GM23338 (cell line): ENCODE data around the gene SOHLH1. TPM values are rescaled to one million over a fixed set of nuclear protein-coding genes. Genes with fewer than 3 reads are reported as not detected.

Experiments used
- ATAC-seq: fragments of 200-7000 bp; cut with Tn5 transposase; 3 replicates; pipeline ENCODE4 v1.9.1; 2020
- DNase-seq: peaks from one replicate; pipeline ENCODE4 v3.0.0-alpha.2; 2015; ENCODE audit warnings: low spot score
- H2AFZ ChIP-seq: fragments of 200-600 bp; sonication (generic); 2 replicates; pipeline ENCODE4 v1.8.0; 2016; ENCODE audit warnings: antibody characterized with exemption, mild to moderate bottlenecking, moderate library complexity
- H3F3A ChIP-seq: fragments of 200-600 bp; sonication (generic); replicated peaks from 2 replicates; pipeline ENCODE4 v1.8.0; 2017; ENCODE audit warnings: antibody characterized with exemption, mixed run types, low read depth
- H3K27ac ChIP-seq: fragments of 200-600 bp; sonication (generic); 2 replicates; pipeline ENCODE4 v1.6.1; 2016; ENCODE audit warnings: low read depth
- H3K27me3 ChIP-seq: fragments of 200-600 bp; sonication (generic); 2 replicates; pipeline ENCODE4 v1.8.0; 2016; ENCODE audit warnings: mild to moderate bottlenecking, mixed run types, moderate library complexity; ENCODE audit not compliant: insufficient read depth
- H3K36me3 ChIP-seq: fragments of 200-600 bp; sonication (generic); 2 replicates; pipeline ENCODE4 v1.8.0; 2016; ENCODE audit warnings: mild to moderate bottlenecking; ENCODE audit not compliant: insufficient read depth
- H3K4me1 ChIP-seq: fragments of 200-600 bp; sonication (generic); 2 replicates; pipeline ENCODE4 v1.8.0; 2016; ENCODE audit warnings: mild to moderate bottlenecking, moderate library complexity; ENCODE audit not compliant: insufficient read depth
- H3K4me2 ChIP-seq: fragments of 200-600 bp; sonication (generic); 2 replicates; pipeline ENCODE4 v1.7.1; 2017; ENCODE audit warnings: mixed run types
- H3K4me3 ChIP-seq: fragments of 200-600 bp; sonication (generic); 2 replicates; pipeline ENCODE4 v1.6.1; 2016; ENCODE audit warnings: mixed run types
- H3K79me2 ChIP-seq: fragments of 200-600 bp; sonication (generic); replicated peaks from 2 replicates; pipeline ENCODE4 v1.8.0; 2017; ENCODE audit warnings: mild to moderate bottlenecking; ENCODE audit not compliant: insufficient read depth
- H3K9me2 ChIP-seq: fragments of 200-600 bp; sonication (generic); 2 replicates; pipeline ENCODE4 v1.8.0; 2017; ENCODE audit not compliant: insufficient read depth
- H4K20me1 ChIP-seq: fragments of 200-600 bp; sonication (generic); replicated peaks from 2 replicates; pipeline ENCODE4 v1.8.0; 2017; ENCODE audit warnings: mild to moderate bottlenecking; ENCODE audit not compliant: insufficient read depth
- H3K27ac Mint-ChIP-seq: 2 replicates; pipeline ENCODE4 v1.8.0; 2020; ENCODE audit warnings: inconsistent platforms, mild to moderate bottlenecking, moderate library complexity, mixed read lengths
- H3K27me3 Mint-ChIP-seq: 3 replicates; pipeline ENCODE4 v1.8.0; 2022; ENCODE audit warnings: low read depth, mild to moderate bottlenecking, moderate library complexity, mixed read lengths, inconsistent platforms; ENCODE audit not compliant: insufficient read depth, poor library complexity
- H3K36me3 Mint-ChIP-seq: 3 replicates; pipeline ENCODE4 v1.8.0; 2021; ENCODE audit warnings: low read depth, mild to moderate bottlenecking, inconsistent platforms, moderate library complexity, mixed read lengths
- H3K4me1 Mint-ChIP-seq: 3 replicates; pipeline ENCODE4 v1.8.0; 2020; ENCODE audit warnings: mild to moderate bottlenecking, inconsistent platforms, mixed read lengths
- H3K4me3 Mint-ChIP-seq: 3 replicates; pipeline ENCODE4 v1.8.0; 2021; ENCODE audit warnings: moderate library complexity, mild to moderate bottlenecking, inconsistent platforms, mixed read lengths
- H3K9me3 Mint-ChIP-seq: 3 replicates; pipeline ENCODE4 v1.8.0; 2020; ENCODE audit warnings: moderate library complexity, mild to moderate bottlenecking, inconsistent platforms, mixed read lengths
- CREB1 ChIP-seq: fragments of 250-450 bp; sonication (Bioruptor Pico); IDR thresholded peaks from 2 replicates; pipeline ENCODE4 v1.5.0; 2020; ENCODE audit warnings: low read depth, mild to moderate bottlenecking, moderate library complexity
- ETS1 ChIP-seq: IDR thresholded peaks from 2 replicates; pipeline ENCODE4 v1.6.1; 2016; ENCODE audit warnings: antibody characterized with exemption
- EZH2 ChIP-seq: fragments of 200-600 bp; sonication (generic); IDR thresholded peaks from one replicate; pipeline ENCODE4 v1.8.0; 2017; ENCODE audit warnings: antibody characterized with exemption, mild to moderate bottlenecking, low read depth; ENCODE audit not compliant: unreplicated experiment
- EZH2phosphoT487 ChIP-seq: fragments of 200-600 bp; sonication (generic); IDR thresholded peaks from one replicate; pipeline ENCODE4 v1.8.1; 2018; ENCODE audit warnings: antibody characterized with exemption; ENCODE audit not compliant: unreplicated experiment
- JUNB ChIP-seq: IDR thresholded peaks from one replicate; pipeline ENCODE4 v1.6.1; 2016; ENCODE audit warnings: antibody characterized with exemption; ENCODE audit not compliant: unreplicated experiment
- NANOG ChIP-seq: IDR thresholded peaks from 2 replicates; pipeline ENCODE4 v1.6.1; 2016; ENCODE audit warnings: antibody characterized with exemption, borderline replicate concordance
- POLR2AphosphoS5 ChIP-seq: IDR thresholded peaks from 2 replicates; pipeline ENCODE4 v1.6.1; 2016; ENCODE audit warnings: antibody characterized with exemption, low read depth
- REST ChIP-seq: IDR thresholded peaks from one replicate; pipeline ENCODE4 v1.6.1; 2018; ENCODE audit warnings: antibody characterized with exemption; ENCODE audit not compliant: unreplicated experiment
- STAT1 ChIP-seq: IDR thresholded peaks from one replicate; pipeline ENCODE4 v1.6.1; 2016; ENCODE audit warnings: antibody characterized with exemption; ENCODE audit not compliant: unreplicated experiment
- ZNF114 ChIP-seq: fragments of 250-450 bp; sonication (Bioruptor Pico); IDR thresholded peaks from 2 replicates; pipeline ENCODE4 v1.5.0; 2020; ENCODE audit warnings: mild to moderate bottlenecking, moderate library complexity
- ZNF462 ChIP-seq: fragments of 250-450 bp; sonication (Bioruptor Pico); IDR thresholded peaks from 2 replicates; pipeline ENCODE4 v1.5.0; 2020; ENCODE audit warnings: mild to moderate bottlenecking, moderate library complexity
- polyA plus RNA-seq: library from polyadenylated mRNA; unstranded; fragments of >200 nt; fragmentation: Nextera tagmentation; extraction: Ambion mirVana; gene quantifications from 2 replicates; pipeline ENCODE4 v1.2.1, GENCODE V29; 2016
- total RNA-seq: library from RNA; depleted of rRNA; stranded (reverse); fragments of >200 nt; shearing (Covaris generic); gene quantifications from 2 replicates; pipeline ENCODE4 v1.2.3, GENCODE V29; 2014

The SOHLH1 gene
- total and polyA plus RNA-seq, 2 experiments from 2014 or later: 0.21 TPM; not detected in 1

DNA sequence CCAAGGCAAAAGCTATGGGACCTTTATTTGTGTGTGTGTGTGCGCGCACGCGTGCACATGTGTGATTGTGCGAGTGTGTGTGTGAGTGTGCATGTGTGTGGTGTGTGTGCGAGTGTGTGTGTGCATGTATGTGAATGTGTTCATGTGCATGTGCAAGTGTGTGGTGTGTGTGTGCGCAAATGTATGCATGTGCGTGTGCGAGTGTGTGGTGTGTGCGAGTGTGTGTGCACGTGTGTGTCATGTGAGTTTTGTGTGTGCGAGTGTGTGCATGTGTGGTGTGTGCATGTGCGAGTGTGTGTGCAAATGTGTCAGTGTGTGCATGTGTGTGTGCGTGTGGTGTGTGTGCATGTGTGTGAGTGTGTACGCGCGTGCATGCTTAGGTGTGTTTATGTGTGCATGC is 48.9 kb downstream of the SOHLH1 start (continued):
- TF ChIP-seq REST (no peak), EZH2 (no peak)

- peaks cover 16% of the 10 kb centered on the region for H3K27me3 Mint-ChIP-seq
- H3K9me2 ChIP-seq: no peaks in the 10 kb centered on the region
- ATAC-seq (peak; percentile 64), DNase-seq (no peak)
- no peak overlapping the region for H2AFZ ChIP-seq
- H3K27ac Mint-ChIP-seq: no peak overlapping the region
- H3K4me3 Mint-ChIP-seq: no peak overlapping the region
- H3K36me3 ChIP-seq: peaks cover 13% of the 10 kb centered on the region
- 0 out of 2 replicates have a peak overlapping the region, but pooled peaks have one; percentile 3 for H3K4me3 ChIP-seq
- no peak overlapping the region for H3K27ac ChIP-seq
- no peaks in the 10 kb centered on the region for H3F3A ChIP-seq
- H3K27me3 ChIP-seq: no peaks in the 10 kb centered on the region
- peaks cover 80% of the 10 kb centered on the region for H3K36me3 Mint-ChIP-seq
- no peaks in the 10 kb centered on the region for H4K20me1 ChIP-seq
- H3K4me2 ChIP-seq: 0 out of 2 replicates have a peak overlapping the region, but pooled peaks have one; percentile 3
- peaks cover 3% of the 10 kb centered on the region; the same call in 1 of the 3 replicates for H3K4me1 Mint-ChIP-seq
- H3K79me2 ChIP-seq: no peaks in the 10 kb centered on the region
- no peaks in the 10 kb centered on the region for H3K4me1 ChIP-seq
- H3K9me3 Mint-ChIP-seq: peaks cover 98% of the 10 kb centered on the region
- TF ChIP-seq CREB1 (CRISPR knock-in tag) (no peak), EZH2 (no peak), ETS1 (no peak), REST (no peak), STAT1 (no peak), POLR2AphosphoS5 (no peak), ZNF462 (no peak), ZNF114 (CRISPR knock-in tag) (no peak), JUNB (no peak), NANOG (no peak), EZH2phosphoT487 (no peak)
Measured at GRCh38 chr9:135649508-135649907, 49.8 kb downstream of the SOHLH1 start.
